Fibroblast of skin of right quadriceps (primary cell): ENCODE measurements around the gene ABI1.
"Not testable (repeated sequence)": the region's sequence is repeated elsewhere in the genome, so short reads cannot be mapped to it uniquely, and the experiment has no call there.

Source experiments
- DNase-seq: peaks from one replicate; pipeline ENCODE4 v3.0.0-alpha.2; 2013

The ABI1 gene

GRCh38 chr10:26860443-26861204 is at the start of gene ABI1:
TSS of gene ABI1 (minus strand) at chr10:26860958. CDS start at chr10:26860863, 95 bp downstream.
- peak; percentile 99 for DNase-seq

- no peak for DNase-seq
Measured at GRCh38 chr10:26909753-26910152, 49.0 kb upstream of the ABI1 start.

GRCh38 chr10:26905253-26905781 is 44.6 kb upstream of the ABI1 start:
- DNase-seq: not testable (repeated sequence)

GRCh38 chr10:26903431-26904217 is 42.9 kb upstream of the ABI1 start:
- DNase-seq: no peak

GRCh38 chr10:26892306-26892923 is 31.7 kb upstream of the ABI1 start:
- not testable (repeated sequence) for DNase-seq

GRCh38 chr10:26890956-26891355 is 30.2 kb upstream of the ABI1 start:
- peak; percentile 55 for DNase-seq

GRCh38 chr10:26887611-26888215 is 27.0 kb upstream of the ABI1 start:
- no peak for DNase-seq

- peak; percentile 64 for DNase-seq
Measured at GRCh38 chr10:26881600-26882331, 21.0 kb upstream of the ABI1 start.

- no peak for DNase-seq
Measured at GRCh38 chr10:26879744-26880143, 19.0 kb upstream of the ABI1 start.

GRCh38 chr10:26870766-26871165 is 10.0 kb upstream of the ABI1 start:
- no peak for DNase-seq

GRCh38 chr10:26869528-26869927 is 8.8 kb upstream of the ABI1 start:
- no peak for DNase-seq

- no peak for DNase-seq
Measured at GRCh38 chr10:26863351-26864076, 2.8 kb upstream of the ABI1 start.

GRCh38 chr10:26861205-26861998 is 644 bp upstream of the ABI1 start:
- no peak for DNase-seq

- DNase-seq: peak; percentile 78
Measured at GRCh38 chr10:26860102-26860442, 686 bp downstream of the ABI1 start.

- DNase-seq: no peak
Measured at GRCh38 chr10:26859241-26860101, 1.3 kb downstream of the ABI1 start.

GRCh38 chr10:26858707-26859034 is 2.1 kb downstream of the ABI1 start:
- no peak for DNase-seq

- DNase-seq: peak; percentile 34
Measured at GRCh38 chr10:26857991-26858706, 2.6 kb downstream of the ABI1 start.

- DNase-seq: not testable (repeated sequence)
Measured at GRCh38 chr10:26857553-26857952, 3.2 kb downstream of the ABI1 start.

GRCh38 chr10:26855186-26855585 is 5.6 kb downstream of the ABI1 start:
- DNase-seq: peak; percentile 13
